Right lung (tissue), 10 donors: Measurements from ENCODE around the gene TMEM47. TPM values are rescaled to one million over a fixed set of nuclear protein-coding genes. Genes with fewer than 3 reads are reported as not detected.
A peak's percentile ranks its signal among the peaks of the same experiment; 100 is the strongest.

Experiments
- DNase-seq, 2 donors: peaks; one replicate each; pipeline ENCODE4 v3.0.0-alpha.2; 2013
- long read RNA-seq, 8 donors: transcript quantifications; one replicate each; lab custom pipeline, GENCODE V29; 2026
- polyA plus RNA-seq, 5 donors: library from polyadenylated mRNA; unstranded; fragments of 120-200 nt; gene quantifications; one replicate each; pipeline versions ENCODE4 v1.2.1 to v1.2.3, GENCODE V29; 2013; ENCODE audit warnings: inconsistent platforms in 1 of 5, low replicate concordance in 1 of 5; ENCODE audit not compliant: insufficient read length in 5 of 5, insufficient read depth in 1 of 5

The TMEM47 gene
- 10 to 100 TPM; 29.7 to 43.2 (median 39.5) TPM for polyA plus RNA-seq
- long read RNA-seq, donor 1, full-length matches to known transcripts = 18 of 18 reads
- long read RNA-seq, donor 1, partial matches to known transcripts = 0 of 18 reads
- long read RNA-seq, donor 1, other reads (novel, unspliced or antisense) = 0 of 18 reads
- long read RNA-seq, donor 2, full-length matches to known transcripts = 5 of 5 reads
- long read RNA-seq, donor 2, partial matches to known transcripts = 0 of 5 reads
- long read RNA-seq, donor 2, other reads (novel, unspliced or antisense) = 0 of 5 reads
- long read RNA-seq, donor 3, full-length matches to known transcripts = 7 of 7 reads
- long read RNA-seq, donor 3, partial matches to known transcripts = 0 of 7 reads
- long read RNA-seq, donor 3, other reads (novel, unspliced or antisense) = 0 of 7 reads
- long read RNA-seq, donor 4, full-length matches to known transcripts = 1 of 1 reads
- long read RNA-seq, donor 4, partial matches to known transcripts = 0 of 1 reads
- long read RNA-seq, donor 4, other reads (novel, unspliced or antisense) = 0 of 1 reads
- long read RNA-seq, donor 5, full-length matches to known transcripts = 13 of 13 reads
- long read RNA-seq, donor 5, partial matches to known transcripts = 0 of 13 reads
- long read RNA-seq, donor 5, other reads (novel, unspliced or antisense) = 0 of 13 reads
- long read RNA-seq, donor 6, full-length matches to known transcripts = 12 of 12 reads
- long read RNA-seq, donor 6, partial matches to known transcripts = 0 of 12 reads
- long read RNA-seq, donor 6, other reads (novel, unspliced or antisense) = 0 of 12 reads
- long read RNA-seq, donor 7, full-length matches to known transcripts = 8 of 8 reads
- long read RNA-seq, donor 7, partial matches to known transcripts = 0 of 8 reads
- long read RNA-seq, donor 7, other reads (novel, unspliced or antisense) = 0 of 8 reads
- long read RNA-seq, donor 8, full-length matches to known transcripts = 4 of 4 reads
- long read RNA-seq, donor 8, partial matches to known transcripts = 0 of 4 reads
- long read RNA-seq, donor 8, other reads (novel, unspliced or antisense) = 0 of 4 reads

DNA sequence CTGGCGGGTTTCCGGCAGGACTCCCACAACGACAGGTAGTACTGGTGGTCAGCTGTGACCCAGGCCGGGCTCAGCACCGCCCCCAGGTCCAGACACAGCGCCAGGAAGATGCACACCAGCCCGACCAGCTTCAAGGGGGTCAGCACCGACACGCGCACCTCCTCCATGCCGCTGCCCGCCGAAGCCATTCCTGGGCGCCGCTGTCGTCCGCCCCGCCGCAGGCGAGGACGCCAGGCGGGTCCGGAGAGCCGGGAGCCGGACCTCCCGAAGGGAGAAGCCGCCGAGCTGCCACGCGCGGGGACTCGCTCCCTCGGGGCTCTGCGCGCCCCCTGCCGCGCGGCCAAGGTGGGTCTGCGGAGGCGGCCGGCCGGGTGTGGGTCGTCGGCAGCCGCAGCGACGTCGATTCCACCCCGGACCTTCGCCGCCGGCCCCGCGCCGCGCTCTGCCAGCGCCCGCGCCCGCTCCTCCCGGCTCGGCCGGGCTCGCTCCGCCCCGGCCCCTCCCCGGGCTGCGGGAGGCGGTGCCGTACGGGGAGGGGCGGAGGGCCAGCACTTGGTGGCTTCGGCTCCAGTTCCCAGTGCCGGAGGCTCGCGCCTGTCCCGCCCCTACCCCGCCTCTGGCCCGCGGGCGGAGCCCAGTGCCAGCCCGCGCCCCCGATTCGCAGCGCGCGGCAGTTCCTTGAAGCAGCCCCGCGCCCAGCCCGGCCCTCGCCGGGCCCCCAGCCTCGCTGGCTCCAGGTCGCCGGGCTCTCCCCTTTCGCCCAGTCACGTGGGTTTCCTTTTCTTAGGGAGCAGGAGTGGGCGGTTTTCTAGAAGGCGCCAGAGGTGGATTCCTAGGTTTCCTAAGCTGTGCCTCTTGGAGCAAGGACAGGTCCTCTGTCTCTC, at the start of gene TMEM47:
Gene TMEM47 (minus strand): TSS at position 444 of the 884 bp plus-strand sequence. CDS start 256 bp downstream, at position 188.
- peak; percentile 75 to 77 for DNase-seq

DNA sequence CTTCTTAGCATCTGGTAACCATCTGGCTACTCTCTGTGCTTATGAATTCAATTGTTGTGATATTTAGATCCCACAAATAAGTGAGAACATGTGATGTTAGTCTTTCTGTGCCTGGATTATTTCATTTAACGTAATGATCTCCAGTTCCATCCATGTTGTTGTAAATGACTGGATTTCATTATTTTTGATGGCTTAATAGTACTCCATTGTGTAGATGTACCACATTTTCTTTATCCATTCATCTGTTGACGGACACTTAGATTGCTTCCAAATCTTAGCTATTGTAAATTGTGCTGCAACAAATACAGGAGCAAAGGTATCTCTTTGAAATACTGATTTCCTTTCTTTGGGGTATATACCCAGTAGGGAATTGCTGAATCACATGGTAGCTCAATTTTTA, 30.0 kb upstream of the TMEM47 start:
- no peak for DNase-seq

DNA sequence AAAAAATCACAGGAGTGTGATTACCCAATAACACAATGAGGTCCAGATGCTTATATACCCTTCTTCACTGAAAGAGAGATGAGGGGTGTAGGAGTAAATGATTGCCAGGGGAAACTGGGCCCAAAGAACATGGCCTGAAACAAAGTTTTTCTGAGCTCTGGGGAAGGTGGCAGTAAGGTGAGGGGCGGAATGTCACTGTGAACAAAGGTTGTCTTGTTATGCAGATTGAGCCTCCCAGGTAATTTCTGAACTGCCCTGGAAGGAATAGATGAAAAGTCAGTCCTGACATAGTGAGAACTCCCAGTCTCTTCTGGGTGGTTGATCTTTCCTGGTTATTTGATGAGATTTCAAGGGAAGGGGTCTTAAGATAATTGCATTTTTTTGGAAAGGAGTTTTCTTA, 2.5 kb upstream of the TMEM47 start:
- no peak for DNase-seq

DNA sequence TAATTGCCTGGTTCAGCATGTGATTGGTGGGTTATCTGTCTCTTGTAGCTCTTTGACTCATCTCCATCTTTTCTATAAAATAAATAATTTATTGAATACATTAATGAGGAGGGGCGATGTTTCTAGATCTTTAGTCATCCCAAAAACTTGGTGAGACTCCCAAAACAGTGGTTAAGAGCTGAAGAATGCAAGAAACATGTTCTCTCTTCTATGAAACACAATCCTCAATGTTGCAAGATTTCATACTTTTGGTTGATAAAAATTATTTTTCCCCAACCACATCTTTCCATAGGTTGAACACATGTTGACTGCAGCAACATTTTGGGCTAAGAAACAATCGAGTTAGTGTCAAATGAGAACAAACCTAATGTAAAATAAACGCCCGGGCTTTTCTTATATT, 1.2 kb upstream of the TMEM47 start:
- no peak for DNase-seq

DNA sequence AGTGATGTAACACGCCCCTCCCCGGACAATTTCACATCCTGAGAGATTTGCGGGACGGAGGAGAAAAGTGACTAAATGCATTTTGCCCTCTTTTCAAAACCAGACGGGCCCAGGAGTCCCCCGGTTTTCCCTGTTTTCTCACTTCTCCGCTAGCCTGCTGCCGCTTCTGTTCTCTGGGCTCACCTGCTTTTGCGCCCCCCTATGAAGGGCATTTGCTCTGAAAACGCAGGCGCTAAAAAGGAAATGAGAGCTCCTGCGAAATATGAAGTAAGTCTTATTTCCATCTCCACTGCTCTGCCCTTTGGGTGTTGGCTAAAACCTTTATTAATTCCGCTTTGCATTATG, 613 bp upstream of the TMEM47 start:
- no peak for DNase-seq

DNA sequence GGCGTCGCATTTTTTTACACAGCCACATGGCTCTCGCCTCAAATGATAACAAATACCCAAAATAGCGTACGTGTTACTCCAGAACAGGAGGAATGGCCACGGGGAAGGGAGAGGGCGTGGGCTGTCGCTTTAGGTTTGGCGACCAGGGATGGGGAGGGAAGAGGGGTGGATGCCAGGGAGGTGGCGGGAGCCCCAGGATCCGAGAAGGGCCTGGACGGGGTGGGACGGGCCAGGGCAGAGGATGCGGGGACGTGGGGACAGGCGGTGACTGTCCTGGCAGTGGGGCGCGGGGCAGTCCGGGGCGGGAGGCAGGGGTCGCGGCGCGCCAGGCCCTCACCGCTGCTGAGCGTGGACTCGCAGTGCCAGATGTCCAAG, 631 bp downstream of the TMEM47 start:
- no peak for DNase-seq

DNA sequence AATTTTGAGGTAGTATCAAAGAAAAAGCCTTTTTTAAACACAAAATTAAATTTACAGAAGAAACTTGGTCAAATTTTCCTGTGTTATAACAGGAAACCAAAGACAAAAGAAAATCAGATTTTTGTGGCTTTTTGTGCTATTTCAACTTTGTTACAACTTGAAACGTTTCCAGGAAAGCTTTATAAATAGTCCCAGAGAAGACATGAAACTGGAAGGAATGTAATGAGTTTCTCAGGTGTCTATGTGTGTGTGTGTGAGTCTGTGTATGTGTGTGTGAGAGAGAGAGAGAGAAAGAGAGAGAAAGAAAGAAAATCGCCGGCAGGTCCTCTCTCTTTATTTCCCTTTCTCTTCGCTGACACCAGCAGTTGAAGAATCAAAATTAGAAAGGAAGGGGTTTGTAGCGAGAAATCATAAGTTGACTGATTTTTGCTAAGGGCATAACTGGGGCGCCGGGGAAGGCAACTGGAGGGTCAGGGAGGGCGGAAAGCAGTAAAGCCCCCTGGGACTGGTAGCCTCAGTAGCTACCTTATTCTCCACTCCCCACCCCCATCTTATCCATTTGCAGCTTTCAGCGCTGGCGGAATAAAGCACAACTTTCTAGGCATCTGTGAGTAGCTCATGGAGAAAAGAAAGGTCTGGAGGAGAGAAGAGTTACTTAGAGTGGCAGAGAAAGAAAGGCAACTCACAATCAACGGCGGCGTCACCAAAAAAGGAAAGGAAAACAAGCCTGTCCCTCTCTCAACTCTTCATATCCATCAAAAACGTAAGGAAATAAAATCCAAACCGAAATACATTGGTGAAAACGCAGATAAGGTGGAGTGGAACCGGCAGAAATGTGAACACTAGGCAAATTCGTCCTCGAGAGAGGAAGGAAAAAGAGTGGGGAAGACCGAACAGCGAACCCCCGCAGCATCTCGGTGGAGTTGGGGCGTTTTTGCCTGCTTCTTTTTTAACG, 1.3 kb downstream of the TMEM47 start:
- no peak for DNase-seq

DNA sequence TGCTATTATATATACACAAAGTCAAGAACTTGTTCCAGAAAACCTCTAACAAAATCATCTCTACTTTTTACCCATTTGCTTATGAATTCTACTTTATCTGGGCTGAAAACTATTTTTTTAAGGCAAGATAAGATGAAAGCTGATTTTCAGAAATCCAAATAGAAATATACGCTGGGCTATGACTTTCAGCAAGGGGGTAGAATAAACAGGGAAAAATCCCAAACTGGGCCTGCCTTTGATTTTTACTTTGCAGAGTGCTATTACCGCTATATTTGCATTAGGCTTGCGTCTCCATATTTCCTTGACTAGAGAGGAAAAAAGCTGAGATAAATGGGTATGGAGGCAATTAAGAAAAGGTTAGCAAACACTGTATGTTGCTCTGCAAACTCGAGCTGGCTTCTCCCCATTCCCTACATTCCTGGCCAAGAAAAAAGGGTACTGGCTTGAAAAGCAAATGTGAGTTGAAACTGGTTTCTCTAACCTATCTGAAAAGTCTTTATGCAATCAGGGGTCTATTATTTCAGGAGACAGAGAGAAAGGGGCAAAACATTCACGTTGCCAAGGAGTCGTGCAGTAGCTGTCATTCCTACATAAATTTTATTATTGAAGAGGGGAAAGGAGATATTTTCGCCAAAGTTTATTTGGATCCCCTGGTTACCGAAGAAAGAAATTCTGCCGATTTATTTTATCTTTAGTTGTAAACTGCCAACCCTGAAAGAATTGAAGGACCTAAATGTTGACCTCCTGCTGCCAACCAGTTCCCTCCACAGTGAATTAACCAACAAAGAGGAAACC, 2.2 kb downstream of the TMEM47 start:
- DNase-seq = no peak

DNA sequence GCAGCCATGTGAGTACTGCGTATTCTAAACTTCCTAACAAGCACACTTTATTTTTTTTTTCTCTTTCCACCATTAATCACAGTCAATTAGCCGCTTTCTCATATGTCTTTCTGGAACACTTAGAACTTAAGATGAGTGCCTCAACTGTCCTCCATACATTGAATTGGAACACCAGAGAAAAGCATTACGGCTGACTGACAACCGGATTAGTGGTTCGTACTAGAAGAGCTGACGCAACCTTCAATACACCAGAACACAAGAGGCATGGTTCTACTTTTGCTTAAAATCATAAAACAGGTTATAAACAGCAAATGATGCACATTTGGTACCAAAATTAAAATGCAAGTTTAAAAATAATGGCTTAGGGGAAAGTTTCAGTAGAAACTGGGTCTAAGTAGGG, 3.3 kb downstream of the TMEM47 start:
- no peak for DNase-seq

DNA sequence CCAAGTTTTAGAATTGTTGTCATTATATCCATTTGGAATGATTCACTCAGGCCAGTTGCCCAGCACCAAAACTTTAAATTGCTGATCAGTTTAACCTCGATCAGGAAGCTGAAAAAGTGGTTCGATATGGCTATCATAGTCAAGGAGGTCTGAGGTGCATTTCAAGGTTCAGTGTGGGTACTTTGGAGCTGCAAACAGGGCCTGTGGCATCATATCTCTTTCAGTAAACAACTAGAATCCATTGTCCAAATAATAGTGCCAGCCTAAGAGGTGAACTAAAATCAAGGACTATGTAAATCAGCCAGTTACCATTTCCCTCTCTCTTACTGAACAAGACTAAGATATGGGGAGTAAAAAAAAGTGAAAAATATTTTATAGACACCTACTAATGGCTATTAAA, 14.2 kb downstream of the TMEM47 start:
- no peak for DNase-seq

DNA sequence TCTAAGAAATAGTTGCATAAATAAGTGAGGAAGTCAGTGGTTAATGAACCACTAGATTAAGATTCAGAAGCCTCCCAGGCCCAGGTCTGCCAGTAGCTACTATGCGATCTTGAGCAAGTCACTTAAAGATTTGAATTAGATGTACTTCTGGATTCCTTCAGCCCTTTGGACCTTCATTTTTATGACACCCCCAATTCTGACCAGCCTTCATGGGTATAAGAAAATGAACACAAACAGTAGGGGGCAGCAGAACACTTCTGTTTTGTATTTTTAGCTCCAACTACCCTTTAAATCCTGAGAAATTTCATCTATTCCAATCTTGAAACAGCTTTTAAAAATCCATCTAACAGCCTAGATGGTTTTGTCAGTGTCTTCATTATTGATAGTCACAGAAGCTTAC, 19.0 kb downstream of the TMEM47 start:
- DNase-seq = no peak

DNA sequence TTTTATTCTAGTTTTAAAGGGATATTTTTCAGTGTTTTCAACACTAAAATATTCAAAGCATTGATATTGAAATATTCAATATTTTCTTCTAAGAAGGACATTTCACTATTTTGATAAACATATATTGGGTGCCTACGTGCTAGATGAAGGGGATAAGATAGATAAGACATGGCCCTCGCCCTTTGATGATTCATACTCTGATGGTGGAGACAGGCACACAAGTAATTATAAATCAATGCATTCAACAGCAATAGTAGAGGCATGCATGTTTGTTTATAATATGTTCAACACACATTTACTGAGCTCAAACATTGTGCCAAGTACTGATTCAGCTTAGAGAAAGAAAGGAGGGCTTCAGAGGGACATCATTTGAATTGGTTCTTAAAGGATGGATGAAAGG, 22.7 kb downstream of the TMEM47 start:
- DNase-seq = no peak

DNA sequence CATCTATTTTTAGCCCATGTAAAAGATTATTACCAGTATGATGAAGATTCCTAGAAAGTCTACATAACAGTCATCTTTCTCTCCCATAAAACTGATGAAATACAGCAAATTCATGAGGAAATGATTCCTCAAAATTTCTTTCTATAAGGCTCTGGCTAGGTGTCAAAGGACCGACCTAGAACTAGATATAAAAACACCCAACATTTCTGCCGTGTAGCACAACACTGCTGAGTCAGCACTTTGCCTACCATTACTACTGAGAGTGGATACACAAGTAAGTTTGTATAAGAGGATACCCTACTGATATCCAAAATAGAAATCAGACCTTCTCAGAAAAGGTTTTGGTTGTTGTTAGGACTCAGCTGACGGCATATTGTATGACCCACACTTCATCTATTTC, 24.7 kb downstream of the TMEM47 start:
- DNase-seq = no peak

DNA sequence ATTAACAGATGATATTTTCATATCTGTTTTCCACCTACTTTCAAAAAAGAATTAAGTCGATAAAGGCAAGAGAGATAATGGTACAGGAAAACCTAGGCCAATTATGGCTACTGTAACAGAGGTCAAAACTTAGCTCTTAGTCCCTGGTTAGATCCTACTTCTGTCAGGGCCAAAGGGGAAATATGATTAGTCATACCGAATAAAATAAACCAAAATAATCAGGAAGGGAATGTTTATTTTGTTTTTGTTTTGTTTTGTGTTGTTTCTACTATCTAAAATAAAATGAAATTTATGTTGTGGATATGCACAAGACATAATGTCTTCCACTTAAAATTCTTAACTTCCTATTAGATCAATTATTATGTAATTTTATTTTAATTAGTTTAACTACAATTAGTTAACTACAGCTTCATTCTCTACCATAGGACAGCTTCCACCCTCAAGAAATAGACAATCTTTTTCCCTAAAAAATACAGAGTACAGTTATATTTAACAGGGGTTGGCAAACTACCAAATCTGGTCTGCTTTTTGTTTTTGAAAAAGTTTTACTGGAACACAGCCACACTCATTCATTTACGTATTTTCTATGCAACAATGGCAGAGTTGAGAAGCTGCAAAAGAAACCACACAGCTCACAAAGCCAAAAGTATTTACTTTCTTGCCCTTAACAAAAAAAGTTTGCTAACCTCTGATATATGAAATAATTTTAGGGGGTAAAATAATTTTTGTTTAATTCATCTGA, 25.4 kb downstream of the TMEM47 start:
- no peak for DNase-seq

DNA sequence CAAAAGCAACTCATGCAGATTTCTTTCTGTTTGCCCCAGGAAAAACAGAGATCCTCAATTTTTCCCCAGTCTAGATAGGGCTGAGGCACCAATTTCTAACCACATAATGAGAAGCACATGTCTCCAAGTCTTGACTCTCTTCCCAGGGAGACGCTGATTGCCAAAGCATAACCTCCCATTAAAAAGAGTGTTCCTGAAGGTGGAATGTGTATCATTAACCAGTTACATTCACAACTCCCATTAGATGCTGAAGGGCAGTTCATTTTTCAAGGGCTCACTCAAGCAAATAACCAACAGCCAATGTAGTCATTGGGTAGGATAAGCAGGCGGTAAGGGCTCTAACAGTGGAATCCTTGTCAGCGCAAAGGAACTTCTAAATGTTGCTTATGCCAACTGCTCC, 27.5 kb downstream of the TMEM47 start:
- no peak for DNase-seq

DNA sequence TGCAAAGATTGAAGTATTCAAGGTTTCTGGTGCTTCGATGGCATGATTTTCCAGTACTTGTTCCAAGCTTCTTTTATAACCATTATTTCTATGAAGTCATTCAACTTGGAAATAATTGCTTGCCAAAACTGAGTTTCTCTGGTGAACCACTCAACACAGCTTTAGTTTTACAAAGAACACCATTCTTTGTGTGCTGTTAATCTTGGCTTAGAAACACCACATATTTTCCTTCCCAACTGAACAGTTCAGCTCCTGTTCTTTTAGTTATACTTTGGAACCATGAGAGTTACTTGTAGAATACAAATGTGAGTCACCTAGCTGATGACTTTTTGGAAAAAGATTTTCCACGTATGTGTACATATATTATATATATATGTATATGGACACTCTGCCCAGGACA, 32.7 kb downstream of the TMEM47 start:
- DNase-seq = no peak

DNA sequence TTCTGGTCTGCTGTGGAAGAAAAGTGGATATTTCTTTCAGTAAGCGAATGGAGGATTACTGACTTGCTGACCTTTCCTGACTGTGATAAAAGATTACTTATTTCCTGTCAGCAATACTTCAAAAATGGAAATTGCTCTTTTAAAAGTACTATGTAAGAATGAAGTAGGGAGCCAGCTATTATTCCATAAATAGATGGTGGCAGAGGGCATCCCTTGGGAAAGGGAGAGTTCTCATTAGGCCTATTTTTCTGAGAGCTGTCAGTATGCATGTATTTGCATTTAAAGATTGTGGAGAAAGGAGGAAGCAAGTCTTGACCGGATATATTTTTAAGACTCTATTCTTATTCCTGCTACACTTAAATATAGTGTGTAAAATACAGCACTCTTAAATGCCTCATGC, 37.2 kb downstream of the TMEM47 start:
- DNase-seq = no peak

DNA sequence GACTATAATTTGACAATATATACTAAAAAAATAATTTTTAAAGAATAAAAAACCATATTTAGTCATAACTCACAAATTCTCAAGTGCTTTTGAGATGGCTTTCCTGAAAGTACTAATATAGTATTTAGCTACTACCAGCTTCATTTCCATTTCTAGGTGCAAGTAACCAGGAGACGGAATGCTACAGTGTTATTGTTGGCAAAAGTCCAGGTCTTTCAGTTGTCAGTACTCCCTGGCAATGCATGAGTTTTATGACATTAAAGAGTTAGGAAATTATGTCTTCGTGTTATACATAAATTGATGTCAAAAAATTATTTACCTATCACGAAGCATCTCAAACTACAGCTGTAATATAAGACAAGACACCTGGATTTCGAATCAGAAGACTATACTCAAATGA, 45.0 kb downstream of the TMEM47 start:
- no peak for DNase-seq

DNA sequence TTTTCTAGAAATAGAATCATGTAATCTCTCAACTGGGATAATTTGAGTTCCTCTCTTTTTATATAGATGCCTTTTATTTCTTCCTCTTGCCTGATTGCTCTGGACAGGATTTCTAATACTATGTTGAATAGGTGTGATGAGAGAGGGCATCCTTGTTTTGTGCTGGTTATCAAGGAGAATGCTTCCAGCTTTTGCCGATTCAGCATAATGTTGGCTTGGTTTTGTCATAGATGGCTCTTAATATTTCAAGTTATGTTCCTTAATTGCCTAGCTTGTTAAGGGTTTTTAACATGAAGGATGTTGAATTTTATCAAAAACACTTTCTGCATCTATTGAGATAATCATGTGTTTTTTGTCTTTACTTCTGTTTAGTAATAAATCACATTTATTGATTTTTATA, 58.7 kb downstream of the TMEM47 start:
- no peak for DNase-seq
